Activated T-helper 1 cell treated with Interleukin-2 at 50 U/mL for 16 hours (primary cell): ENCODE data around the gene CD84.
"Not testable (repeated sequence)": the region's sequence is repeated elsewhere in the genome, so short reads cannot be mapped to it uniquely, and the experiment has no call there.

ENCODE experiments used
- DNase-seq: peaks from one replicate; pipeline ENCODE4 v3.0.0-alpha.2; 2020; ENCODE audit warnings: low read depth

The CD84 gene

GRCh38 chr1:160569806-160570205 is 9.5 kb downstream of the CD84 start:
- DNase-seq, result no peak

GRCh38 chr1:160567858-160568682 is 11.2 kb downstream of the CD84 start:
- peak; percentile 56 for DNase-seq

GRCh38 chr1:160567341-160567740 is 12.0 kb downstream of the CD84 start:
- no peak for DNase-seq

GRCh38 chr1:160565564-160565963 is 13.7 kb downstream of the CD84 start:
- DNase-seq, result no peak

GRCh38 chr1:160563230-160563629 is 16.1 kb downstream of the CD84 start:
- not testable (repeated sequence) for DNase-seq

- not testable (repeated sequence) for DNase-seq
Measured at GRCh38 chr1:160562745-160563144, 16.6 kb downstream of the CD84 start.

GRCh38 chr1:160560806-160561205 is 18.5 kb downstream of the CD84 start:
- DNase-seq, result no peak

GRCh38 chr1:160560045-160560705 is 19.1 kb downstream of the CD84 start:
- no peak for DNase-seq

- DNase-seq, result not testable (repeated sequence)
Measured at GRCh38 chr1:160559437-160559836, 19.9 kb downstream of the CD84 start.

- no peak for DNase-seq
Measured at GRCh38 chr1:160558660-160559380, 20.5 kb downstream of the CD84 start.

GRCh38 chr1:160553778-160554177 is 25.5 kb downstream of the CD84 start:
- DNase-seq, result no peak

- DNase-seq, result no peak
Measured at GRCh38 chr1:160552425-160552824, 26.9 kb downstream of the CD84 start.

- DNase-seq, result peak; percentile 23
Measured at GRCh38 chr1:160550572-160551034, 28.7 kb downstream of the CD84 start.

- DNase-seq, result no peak
Measured at GRCh38 chr1:160549665-160550006, 29.7 kb downstream of the CD84 start.

- DNase-seq, result no peak
Measured at GRCh38 chr1:160548960-160549664, 30.2 kb downstream of the CD84 start.

- DNase-seq, result no peak
Measured at GRCh38 chr1:160548183-160548582, 31.1 kb downstream of the CD84 start.

GRCh38 chr1:160547422-160547821 is 31.9 kb downstream of the CD84 start:
- no peak for DNase-seq

- DNase-seq, result no peak
Measured at GRCh38 chr1:160546942-160547341, 32.4 kb downstream of the CD84 start.

- no peak for DNase-seq
Measured at GRCh38 chr1:160544647-160545046, 34.6 kb downstream of the CD84 start.

- no peak for DNase-seq
Measured at GRCh38 chr1:160542303-160542945, 36.9 kb downstream of the CD84 start.

- DNase-seq, result no peak
Measured at GRCh38 chr1:160541622-160542302, 37.5 kb downstream of the CD84 start.
